PC-3 (cell line): Measurements from ENCODE around the gene AKAP6. TPM values are rescaled to one million over a fixed set of nuclear protein-coding genes. Genes with fewer than 3 reads are reported as not detected.

Source experiments
- ATAC-seq: fragments of 200-7000 bp; cut with Tn5 transposase; 2 replicates; pipeline ENCODE4 v1.9.1; 2020; ENCODE audit warnings: mild to moderate bottlenecking, moderate library complexity
- BruUV-seq: library from RNA; stranded (reverse); fragments of 400-500 nt; replicated peaks from 2 replicates; lab custom pipeline; 2021; lab: Mats Ljungman, UMichigan
- CTCF ChIA-PET: fragments of 300-600 bp; sonication (Branson Sonifier 250); formaldehyde crosslinking; loops from one replicate; lab custom pipeline; 2022; ENCODE audit warnings: antibody characterized with exemption; lab: Charles Lee
- POLR2A ChIA-PET: fragments of 300-600 bp; sonication (Branson Sonifier 250); formaldehyde crosslinking; loops from one replicate; lab custom pipeline; 2022; ENCODE audit warnings: antibody characterized with exemption; ENCODE audit not compliant: unreplicated experiment; lab: Charles Lee
- DNase-seq: peaks from one replicate; pipeline ENCODE4 v3.0.0-alpha.2; 2015
- H2AFZ ChIP-seq: fragments of 300-600 bp; sonication (generic); 2 replicates; pipeline ENCODE4 v1.6.0; 2016; ENCODE audit warnings: antibody characterized with exemption, low read length
- H3F3A ChIP-seq: fragments of 300-600 bp; sonication (generic); one replicate; pipeline ENCODE4 v1.6.0; 2017; ENCODE audit warnings: antibody characterized with exemption, low read length, control low read depth, mild to moderate bottlenecking; ENCODE audit not compliant: unreplicated experiment
- H3K27ac ChIP-seq: fragments of 300-600 bp; sonication (generic); 2 replicates; pipeline ENCODE4 v1.5.1; 2016; ENCODE audit warnings: mild to moderate bottlenecking, low read length
- H3K27me3 ChIP-seq: fragments of 300-600 bp; sonication (generic); 2 replicates; pipeline ENCODE4 v1.6.1; 2016; ENCODE audit warnings: low read length, mixed read lengths
- H3K36me3 ChIP-seq: fragments of 300-600 bp; sonication (generic); 2 replicates; pipeline ENCODE4 v1.6.1; 2016; ENCODE audit warnings: low read depth, mixed run types, low read length, mixed read lengths
- H3K4me1 ChIP-seq: fragments of 300-600 bp; sonication (generic); 2 replicates; pipeline ENCODE4 v1.5.1; 2016; ENCODE audit warnings: low read length; ENCODE audit not compliant: insufficient read depth
- H3K4me2 ChIP-seq: fragments of 300-600 bp; sonication (generic); 2 replicates; pipeline ENCODE4 v1.6.0; 2016; ENCODE audit warnings: low read length
- H3K4me3 ChIP-seq: fragments of 300-600 bp; sonication (generic); 2 replicates; pipeline ENCODE4 v1.5.1; 2016; ENCODE audit warnings: mild to moderate bottlenecking, low read length, mixed read lengths
- H3K79me2 ChIP-seq: fragments of 300-600 bp; sonication (generic); 2 replicates; pipeline ENCODE4 v1.6.1; 2017; ENCODE audit warnings: low read length, mixed read lengths
- H3K9ac ChIP-seq: fragments of 300-600 bp; sonication (generic); 2 replicates; pipeline ENCODE4 v1.6.0; 2016; ENCODE audit warnings: mild to moderate bottlenecking, low read length
- H3K9me2 ChIP-seq: fragments of 300-600 bp; sonication (generic); replicated peaks from 2 replicates; pipeline ENCODE4 v1.6.1; 2016; ENCODE audit warnings: mixed run types, low read length, mixed read lengths
- H3K9me3 ChIP-seq: fragments of 300-600 bp; sonication (generic); 2 replicates; pipeline ENCODE4 v1.6.1; 2016; ENCODE audit warnings: low read length, mixed read lengths
- H4K20me1 ChIP-seq: fragments of 300-600 bp; sonication (generic); 2 replicates; pipeline ENCODE4 v1.6.1; 2016; ENCODE audit warnings: low read length, mixed read lengths
- CTCF ChIP-seq: fragments of 300-600 bp; sonication (generic); conservative IDR thresholded peaks from 2 replicates; pipeline ENCODE4 v1.5.1; 2017; ENCODE audit warnings: antibody characterized with exemption, low read depth, mild to moderate bottlenecking, low read length
- EZH2 ChIP-seq: fragments of 300-600 bp; sonication (generic); IDR thresholded peaks from one replicate; pipeline ENCODE4 v1.6.1; 2017; ENCODE audit warnings: antibody characterized with exemption, mild to moderate bottlenecking, low read length; ENCODE audit not compliant: unreplicated experiment
- EZH2phosphoT487 ChIP-seq: fragments of 300-600 bp; sonication (generic); IDR thresholded peaks from 2 replicates; pipeline ENCODE4 v1.6.1; 2018; ENCODE audit warnings: mild to moderate bottlenecking, antibody characterized with exemption, low read length, borderline replicate concordance
- intact Hi-C: fragments of 100-400 bp; cut with micrococcal nuclease; formaldehyde crosslinking; loops from 2 replicates; pipeline ENCODE4 v1.9.0; 2023
- total RNA-seq: library from RNA; depleted of rRNA; stranded (reverse); fragments of >200 nt; gene quantifications from 2 replicates; pipeline ENCODE4 v1.2.3, GENCODE V29; 2014

The AKAP6 gene
- total RNA-seq, 1 experiment from 2014 or later, result 1.5 TPM

- H3K79me2 ChIP-seq, result no peaks in the 10 kb centered on the region
- no peaks in the 10 kb centered on the region for H3K9me3 ChIP-seq
- no peaks in the 10 kb centered on the region for H3K9me2 ChIP-seq
- peaks cover 41% of the 10 kb centered on the region for H3K4me1 ChIP-seq
- no peak for TF ChIP-seq EZH2
- no peak for TF ChIP-seq EZH2phosphoT487
- no peak overlapping the region; the same call in 1 of the 2 replicates for H2AFZ ChIP-seq
- ATAC-seq, result no peak
- ChIA-PET POLR2A (no interaction called here), CTCF (no interaction called here)
- H4K20me1 ChIP-seq, result no peaks in the 10 kb centered on the region
- no peak overlapping the region for H3K4me2 ChIP-seq
- no peak overlapping the region for H3K27ac ChIP-seq
- H3K4me3 ChIP-seq, result no peak overlapping the region
- no peaks in the 10 kb centered on the region for H3K36me3 ChIP-seq
- no peaks in the 10 kb centered on the region for H3K27me3 ChIP-seq
- DNase-seq, result no peak
- H3F3A ChIP-seq, result no peaks in the 10 kb centered on the region
- intact Hi-C loops, result loop anchor here (2.0 kb wide), 1 partner anchor 258 kb away; no protein-coding TSS in a partner anchor
- H3K9ac ChIP-seq, result no peak overlapping the region
- no TSS peak for BruUV-seq
These were observed 183.2 kb downstream of the AKAP6 start for GRCh38 chr14:32512348-32512747.

DNA sequence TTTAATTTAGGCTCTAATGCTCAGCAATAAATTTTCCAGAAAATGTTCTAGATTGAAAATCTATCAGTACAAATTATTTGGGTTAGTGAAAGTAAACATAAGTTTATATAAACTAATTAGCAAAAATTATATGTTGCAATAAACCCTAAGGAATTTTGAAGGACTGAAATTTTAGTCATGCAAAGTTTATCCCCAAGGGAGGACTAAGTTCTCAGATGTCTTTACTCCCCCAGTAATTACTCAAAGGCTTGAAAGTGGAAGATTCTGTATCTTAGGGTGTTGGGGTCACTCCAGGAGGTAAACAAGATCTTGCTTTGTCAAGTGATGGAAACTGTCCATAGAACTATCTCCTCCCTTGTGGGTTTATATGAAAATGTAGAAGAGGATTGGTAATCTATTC, 183.7 kb downstream of the AKAP6 start:
- no peaks in the 10 kb centered on the region for H3K9me3 ChIP-seq
- BruUV-seq, result no TSS peak
- H3K4me2 ChIP-seq, result no peak overlapping the region
- H3K9me2 ChIP-seq, result no peaks in the 10 kb centered on the region
- TF ChIP-seq EZH2 (no peak), EZH2phosphoT487 (no peak), CTCF (no peak)
- intact Hi-C loops, result loop anchor here (1.0 to 2.0 kb wide), 4 partner anchors 40 to 258 kb away; no protein-coding TSS in a partner anchor
- no peak overlapping the region for H2AFZ ChIP-seq
- no peak overlapping the region for H3K4me3 ChIP-seq
- H3K27ac ChIP-seq, result no peak overlapping the region
- no peaks in the 10 kb centered on the region for H3K79me2 ChIP-seq
- no peaks in the 10 kb centered on the region for H3K36me3 ChIP-seq
- H3F3A ChIP-seq, result no peaks in the 10 kb centered on the region
- no peaks in the 10 kb centered on the region for H3K27me3 ChIP-seq
- ChIA-PET CTCF (no interaction called here), POLR2A (no interaction called here)
- ATAC-seq, result no peak
- no peak overlapping the region for H3K9ac ChIP-seq
- H3K4me1 ChIP-seq, result peaks cover 37% of the 10 kb centered on the region
- no peaks in the 10 kb centered on the region for H4K20me1 ChIP-seq
- no peak for DNase-seq

DNA sequence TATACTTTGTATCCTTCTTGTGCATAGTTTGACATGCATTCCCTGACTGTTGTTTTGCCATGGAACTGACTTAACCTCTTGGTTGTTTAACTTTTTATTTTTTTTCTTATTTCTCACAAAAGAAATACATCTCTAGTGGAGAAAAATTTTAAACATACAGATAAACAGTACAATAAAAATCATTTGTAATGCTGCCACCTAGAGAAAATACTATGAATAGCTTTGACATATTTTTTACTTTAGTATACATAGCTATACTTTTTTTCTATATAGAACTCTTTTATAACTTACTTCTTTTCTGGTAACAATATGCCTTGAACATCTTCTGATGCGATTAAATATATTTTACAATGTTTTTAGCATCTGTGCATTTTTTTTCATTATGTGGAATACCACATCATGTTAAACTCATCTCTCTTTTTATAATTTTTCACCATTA, 184.5 kb downstream of the AKAP6 start:
- BruUV-seq, result no TSS peak
- H3K36me3 ChIP-seq, result no peaks in the 10 kb centered on the region
- TF ChIP-seq EZH2phosphoT487, result no peak
- TF ChIP-seq CTCF, result peak; percentile 77
- no peaks in the 10 kb centered on the region for H3K9me2 ChIP-seq
- no peaks in the 10 kb centered on the region for H3K9me3 ChIP-seq
- H3K27me3 ChIP-seq, result no peaks in the 10 kb centered on the region
- no peak overlapping the region for H3K9ac ChIP-seq
- ChIA-PET CTCF (interaction anchor here (0.5 to 1.6 kb wide), 12 partner anchors 9 to 653 kb away, joined by 3 to 29 read pairs (median 12); no protein-coding TSS in a partner anchor), POLR2A (interaction anchor here (0.6 to 0.7 kb wide), 4 partner anchors 12 to 146 kb away, joined by 3 to 4 read pairs (median 4); no protein-coding TSS in a partner anchor)
- peak overlapping the region; percentile 3; the same call in 1 of the 2 replicates for H3K4me2 ChIP-seq
- H3K27ac ChIP-seq, result no peak overlapping the region
- no peak overlapping the region for H2AFZ ChIP-seq
- H3K4me1 ChIP-seq, result peaks cover 31% of the 10 kb centered on the region
- peak; percentile 51 for ATAC-seq
- no peaks in the 10 kb centered on the region for H4K20me1 ChIP-seq
- intact Hi-C loops, result loop anchor here (1.0 to 2.0 kb wide), 4 partner anchors 40 to 259 kb away; no protein-coding TSS in a partner anchor
- H3F3A ChIP-seq, result no peaks in the 10 kb centered on the region
- no peaks in the 10 kb centered on the region for H3K79me2 ChIP-seq
- H3K4me3 ChIP-seq, result no peak overlapping the region
- peak; percentile 49 for DNase-seq
